WTC11 (cell line): ENCODE measurements around the gene OS9. TPM values are rescaled to one million over a fixed set of nuclear protein-coding genes. Genes with fewer than 3 reads are reported as not detected.

Source experiments
- ATAC-seq: fragments of 200-7000 bp; cut with Tn5 transposase; 2 replicates; pipeline ENCODE4 v1.10.0; 2021; ENCODE audit warnings: mild to moderate bottlenecking, moderate library complexity
- CTCF ChIA-PET: fragments of 300-600 bp; sonication (Branson Sonifier 250); formaldehyde crosslinking; loops from one replicate; lab custom pipeline; 2021; ENCODE audit warnings: antibody characterized with exemption; lab: Charles Lee
- POLR2A ChIA-PET: fragments of 350-600 bp; sonication (Branson Sonifier 250); formaldehyde crosslinking; loops from one replicate; lab custom pipeline; 2021; ENCODE audit warnings: antibody characterized with exemption; lab: Charles Lee
- DNase-seq: peaks from one replicate; pipeline ENCODE4 v3.0.0; 2021; ENCODE audit warnings: low spot score
- H3K27ac Mint-ChIP-seq: 2 replicates; pipeline ENCODE4 v1.8.0; 2021; ENCODE audit warnings: mixed read lengths
- H3K27me3 Mint-ChIP-seq: 2 replicates; pipeline ENCODE4 v1.8.0; 2021; ENCODE audit warnings: low read depth, mild to moderate bottlenecking, moderate library complexity, mixed read lengths
- H3K36me3 Mint-ChIP-seq: 2 replicates; pipeline ENCODE4 v1.8.0; 2021; ENCODE audit warnings: mixed read lengths
- H3K4me1 Mint-ChIP-seq: 2 replicates; pipeline ENCODE4 v1.8.0; 2022; ENCODE audit warnings: mixed read lengths
- H3K4me3 Mint-ChIP-seq: 2 replicates; pipeline ENCODE4 v1.8.0; 2021; ENCODE audit warnings: mild to moderate bottlenecking, moderate library complexity, mixed read lengths
- H3K9me3 Mint-ChIP-seq: 2 replicates; pipeline ENCODE4 v1.8.0; 2021; ENCODE audit warnings: mixed read lengths
- ETV6 ChIP-seq: sonication (generic); formaldehyde crosslinking; IDR thresholded peaks from 2 replicates; pipeline ENCODE4 v1.8.1; 2022; ENCODE audit warnings: mild to moderate bottlenecking, missing genetic modification reagents
- PRRX2 ChIP-seq: fragments of 250-450 bp; sonication (Bioruptor Pico); IDR thresholded peaks from 2 replicates; pipeline ENCODE4 v1.8.0; 2021; ENCODE audit warnings: mild to moderate bottlenecking
- SMAD3 ChIP-seq: sonication (generic); formaldehyde crosslinking; IDR thresholded peaks from 2 replicates; pipeline ENCODE4 v1.8.0; 2022; ENCODE audit warnings: missing genetic modification reagents, mild to moderate bottlenecking, borderline replicate concordance
- ZNF416 ChIP-seq: fragments of 250-450 bp; sonication (Bioruptor Pico); IDR thresholded peaks from 2 replicates; pipeline ENCODE4 v1.9.0; 2021; ENCODE audit warnings: mild to moderate bottlenecking, inconsistent platforms
- total RNA-seq: library from RNA; stranded (reverse); gene quantifications from 3 replicates; pipeline ENCODE4 v1.2.3, GENCODE V29; 2021
- TF ChIP-seq, protein P1 (sequence below): sonication (generic); formaldehyde crosslinking; IDR thresholded peaks from 2 replicates; pipeline ENCODE4 v1.8.1; 2023; ENCODE audit warnings: mild to moderate bottlenecking, missing genetic modification reagents
- TF ChIP-seq, protein P2 (sequence below): sonication (generic); formaldehyde crosslinking; IDR thresholded peaks from 2 replicates; pipeline ENCODE4 v1.8.1; 2023; ENCODE audit warnings: mild to moderate bottlenecking, moderate library complexity, missing genetic modification reagents
- TF ChIP-seq, protein P3 (sequence below): fragments of 250-450 bp; sonication (Bioruptor Pico); IDR thresholded peaks from 2 replicates; pipeline ENCODE4 v1.9.0; 2021; ENCODE audit warnings: mild to moderate bottlenecking, borderline replicate concordance
- TF ChIP-seq, protein P4 (sequence below): sonication (generic); formaldehyde crosslinking; IDR thresholded peaks from 2 replicates; pipeline ENCODE4 v1.8.1; 2023; ENCODE audit warnings: mild to moderate bottlenecking, missing genetic modification reagents, borderline replicate concordance
- TF ChIP-seq, protein P5 (sequence below): sonication (generic); formaldehyde crosslinking; IDR thresholded peaks from 2 replicates; pipeline ENCODE4 v1.8.1; 2023; ENCODE audit warnings: mild to moderate bottlenecking, missing genetic modification reagents, moderate library complexity
- TF ChIP-seq, protein P6 (sequence below): sonication (generic); formaldehyde crosslinking; IDR thresholded peaks from 2 replicates; pipeline ENCODE4 v1.8.1; 2023; ENCODE audit warnings: mild to moderate bottlenecking, missing genetic modification reagents, moderate library complexity
- TF ChIP-seq, protein P7 (sequence below): sonication (generic); formaldehyde crosslinking; IDR thresholded peaks from 2 replicates; pipeline ENCODE4 v1.8.1; 2023; ENCODE audit warnings: mild to moderate bottlenecking, missing genetic modification reagents
- TF ChIP-seq, protein P8 (sequence below): sonication (generic); formaldehyde crosslinking; conservative IDR thresholded peaks from 2 replicates; pipeline ENCODE4 v1.8.1; 2022; ENCODE audit warnings: mild to moderate bottlenecking, missing genetic modification reagents
- TF ChIP-seq, protein P9 (sequence below): fragments of 250-450 bp; sonication (Bioruptor Pico); conservative IDR thresholded peaks from 2 replicates; pipeline ENCODE4 v1.9.0; 2021; ENCODE audit warnings: mild to moderate bottlenecking

Gene OS9
- total RNA-seq, 1 experiment from 2014 or later: 77.5 TPM

DNA sequence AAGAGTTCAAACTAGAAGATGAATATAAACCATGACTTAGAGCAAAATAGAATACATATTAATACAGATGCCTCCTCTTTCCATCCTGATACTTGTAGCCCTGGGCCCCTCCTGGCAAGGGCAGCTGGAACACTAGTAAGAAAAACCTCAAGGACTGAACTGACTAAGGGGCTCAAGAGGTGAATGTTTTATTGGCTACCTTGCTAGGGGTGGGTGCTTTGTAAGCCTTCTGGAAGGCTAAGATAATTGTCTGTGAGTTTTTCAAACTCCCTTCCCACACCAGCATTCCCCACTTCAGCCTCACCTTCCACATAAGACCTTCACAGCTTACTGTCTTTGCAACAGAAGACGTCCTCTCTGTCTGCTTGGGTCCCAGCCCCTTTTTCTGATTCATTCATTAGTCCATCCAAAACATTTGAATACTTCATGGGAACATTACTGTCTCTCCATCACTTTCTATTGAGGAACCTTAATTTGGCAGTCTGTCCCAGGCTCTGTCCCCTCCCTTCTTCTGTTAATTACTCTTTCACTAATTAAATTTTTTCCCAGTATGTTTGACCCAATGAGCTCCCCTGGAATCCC lies 59.9 kb downstream of the OS9 start (continued):
- TF ChIP-seq, protein P1, sequence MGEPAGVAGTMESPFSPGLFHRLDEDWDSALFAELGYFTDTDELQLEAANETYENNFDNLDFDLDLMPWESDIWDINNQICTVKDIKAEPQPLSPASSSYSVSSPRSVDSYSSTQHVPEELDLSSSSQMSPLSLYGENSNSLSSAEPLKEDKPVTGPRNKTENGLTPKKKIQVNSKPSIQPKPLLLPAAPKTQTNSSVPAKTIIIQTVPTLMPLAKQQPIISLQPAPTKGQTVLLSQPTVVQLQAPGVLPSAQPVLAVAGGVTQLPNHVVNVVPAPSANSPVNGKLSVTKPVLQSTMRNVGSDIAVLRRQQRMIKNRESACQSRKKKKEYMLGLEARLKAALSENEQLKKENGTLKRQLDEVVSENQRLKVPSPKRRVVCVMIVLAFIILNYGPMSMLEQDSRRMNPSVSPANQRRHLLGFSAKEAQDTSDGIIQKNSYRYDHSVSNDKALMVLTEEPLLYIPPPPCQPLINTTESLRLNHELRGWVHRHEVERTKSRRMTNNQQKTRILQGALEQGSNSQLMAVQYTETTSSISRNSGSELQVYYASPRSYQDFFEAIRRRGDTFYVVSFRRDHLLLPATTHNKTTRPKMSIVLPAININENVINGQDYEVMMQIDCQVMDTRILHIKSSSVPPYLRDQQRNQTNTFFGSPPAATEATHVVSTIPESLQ: no peak
- TF ChIP-seq, protein P2, sequence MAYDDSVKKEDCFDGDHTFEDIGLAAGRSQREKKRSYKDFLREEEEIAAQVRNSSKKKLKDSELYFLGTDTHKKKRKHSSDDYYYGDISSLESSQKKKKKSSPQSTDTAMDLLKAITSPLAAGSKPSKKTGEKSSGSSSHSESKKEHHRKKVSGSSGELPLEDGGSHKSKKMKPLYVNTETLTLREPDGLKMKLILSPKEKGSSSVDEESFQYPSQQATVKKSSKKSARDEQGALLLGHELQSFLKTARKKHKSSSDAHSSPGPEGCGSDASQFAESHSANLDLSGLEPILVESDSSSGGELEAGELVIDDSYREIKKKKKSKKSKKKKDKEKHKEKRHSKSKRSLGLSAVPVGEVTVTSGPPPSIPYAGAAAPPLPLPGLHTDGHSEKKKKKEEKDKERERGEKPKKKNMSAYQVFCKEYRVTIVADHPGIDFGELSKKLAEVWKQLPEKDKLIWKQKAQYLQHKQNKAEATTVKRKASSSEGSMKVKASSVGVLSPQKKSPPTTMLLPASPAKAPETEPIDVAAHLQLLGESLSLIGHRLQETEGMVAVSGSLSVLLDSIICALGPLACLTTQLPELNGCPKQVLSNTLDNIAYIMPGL (CRISPR knock-in tag): no peak
- TF ChIP-seq, protein P3, sequence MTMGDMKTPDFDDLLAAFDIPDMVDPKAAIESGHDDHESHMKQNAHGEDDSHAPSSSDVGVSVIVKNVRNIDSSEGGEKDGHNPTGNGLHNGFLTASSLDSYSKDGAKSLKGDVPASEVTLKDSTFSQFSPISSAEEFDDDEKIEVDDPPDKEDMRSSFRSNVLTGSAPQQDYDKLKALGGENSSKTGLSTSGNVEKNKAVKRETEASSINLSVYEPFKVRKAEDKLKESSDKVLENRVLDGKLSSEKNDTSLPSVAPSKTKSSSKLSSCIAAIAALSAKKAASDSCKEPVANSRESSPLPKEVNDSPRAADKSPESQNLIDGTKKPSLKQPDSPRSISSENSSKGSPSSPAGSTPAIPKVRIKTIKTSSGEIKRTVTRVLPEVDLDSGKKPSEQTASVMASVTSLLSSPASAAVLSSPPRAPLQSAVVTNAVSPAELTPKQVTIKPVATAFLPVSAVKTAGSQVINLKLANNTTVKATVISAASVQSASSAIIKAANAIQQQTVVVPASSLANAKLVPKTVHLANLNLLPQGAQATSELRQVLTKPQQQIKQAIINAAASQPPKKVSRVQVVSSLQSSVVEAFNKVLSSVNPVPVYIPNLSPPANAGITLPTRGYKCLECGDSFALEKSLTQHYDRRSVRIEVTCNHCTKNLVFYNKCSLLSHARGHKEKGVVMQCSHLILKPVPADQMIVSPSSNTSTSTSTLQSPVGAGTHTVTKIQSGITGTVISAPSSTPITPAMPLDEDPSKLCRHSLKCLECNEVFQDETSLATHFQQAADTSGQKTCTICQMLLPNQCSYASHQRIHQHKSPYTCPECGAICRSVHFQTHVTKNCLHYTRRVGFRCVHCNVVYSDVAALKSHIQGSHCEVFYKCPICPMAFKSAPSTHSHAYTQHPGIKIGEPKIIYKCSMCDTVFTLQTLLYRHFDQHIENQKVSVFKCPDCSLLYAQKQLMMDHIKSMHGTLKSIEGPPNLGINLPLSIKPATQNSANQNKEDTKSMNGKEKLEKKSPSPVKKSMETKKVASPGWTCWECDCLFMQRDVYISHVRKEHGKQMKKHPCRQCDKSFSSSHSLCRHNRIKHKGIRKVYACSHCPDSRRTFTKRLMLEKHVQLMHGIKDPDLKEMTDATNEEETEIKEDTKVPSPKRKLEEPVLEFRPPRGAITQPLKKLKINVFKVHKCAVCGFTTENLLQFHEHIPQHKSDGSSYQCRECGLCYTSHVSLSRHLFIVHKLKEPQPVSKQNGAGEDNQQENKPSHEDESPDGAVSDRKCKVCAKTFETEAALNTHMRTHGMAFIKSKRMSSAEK (CRISPR knock-in tag): no peak
- TF ChIP-seq, protein P4, sequence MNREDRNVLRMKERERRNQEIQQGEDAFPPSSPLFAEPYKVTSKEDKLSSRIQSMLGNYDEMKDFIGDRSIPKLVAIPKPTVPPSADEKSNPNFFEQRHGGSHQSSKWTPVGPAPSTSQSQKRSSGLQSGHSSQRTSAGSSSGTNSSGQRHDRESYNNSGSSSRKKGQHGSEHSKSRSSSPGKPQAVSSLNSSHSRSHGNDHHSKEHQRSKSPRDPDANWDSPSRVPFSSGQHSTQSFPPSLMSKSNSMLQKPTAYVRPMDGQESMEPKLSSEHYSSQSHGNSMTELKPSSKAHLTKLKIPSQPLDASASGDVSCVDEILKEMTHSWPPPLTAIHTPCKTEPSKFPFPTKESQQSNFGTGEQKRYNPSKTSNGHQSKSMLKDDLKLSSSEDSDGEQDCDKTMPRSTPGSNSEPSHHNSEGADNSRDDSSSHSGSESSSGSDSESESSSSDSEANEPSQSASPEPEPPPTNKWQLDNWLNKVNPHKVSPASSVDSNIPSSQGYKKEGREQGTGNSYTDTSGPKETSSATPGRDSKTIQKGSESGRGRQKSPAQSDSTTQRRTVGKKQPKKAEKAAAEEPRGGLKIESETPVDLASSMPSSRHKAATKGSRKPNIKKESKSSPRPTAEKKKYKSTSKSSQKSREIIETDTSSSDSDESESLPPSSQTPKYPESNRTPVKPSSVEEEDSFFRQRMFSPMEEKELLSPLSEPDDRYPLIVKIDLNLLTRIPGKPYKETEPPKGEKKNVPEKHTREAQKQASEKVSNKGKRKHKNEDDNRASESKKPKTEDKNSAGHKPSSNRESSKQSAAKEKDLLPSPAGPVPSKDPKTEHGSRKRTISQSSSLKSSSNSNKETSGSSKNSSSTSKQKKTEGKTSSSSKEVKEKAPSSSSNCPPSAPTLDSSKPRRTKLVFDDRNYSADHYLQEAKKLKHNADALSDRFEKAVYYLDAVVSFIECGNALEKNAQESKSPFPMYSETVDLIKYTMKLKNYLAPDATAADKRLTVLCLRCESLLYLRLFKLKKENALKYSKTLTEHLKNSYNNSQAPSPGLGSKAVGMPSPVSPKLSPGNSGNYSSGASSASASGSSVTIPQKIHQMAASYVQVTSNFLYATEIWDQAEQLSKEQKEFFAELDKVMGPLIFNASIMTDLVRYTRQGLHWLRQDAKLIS (CRISPR knock-in tag): no peak
- no peak for TF ChIP-seq ETV6 (CRISPR knock-in tag)
- no peak for TF ChIP-seq ZNF416 (CRISPR knock-in tag)
- TF ChIP-seq, protein P5, sequence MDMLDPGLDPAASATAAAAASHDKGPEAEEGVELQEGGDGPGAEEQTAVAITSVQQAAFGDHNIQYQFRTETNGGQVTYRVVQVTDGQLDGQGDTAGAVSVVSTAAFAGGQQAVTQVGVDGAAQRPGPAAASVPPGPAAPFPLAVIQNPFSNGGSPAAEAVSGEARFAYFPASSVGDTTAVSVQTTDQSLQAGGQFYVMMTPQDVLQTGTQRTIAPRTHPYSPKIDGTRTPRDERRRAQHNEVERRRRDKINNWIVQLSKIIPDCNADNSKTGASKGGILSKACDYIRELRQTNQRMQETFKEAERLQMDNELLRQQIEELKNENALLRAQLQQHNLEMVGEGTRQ (CRISPR knock-in tag): no peak
- TF ChIP-seq, all 79 proteins: peak for 0

DNA sequence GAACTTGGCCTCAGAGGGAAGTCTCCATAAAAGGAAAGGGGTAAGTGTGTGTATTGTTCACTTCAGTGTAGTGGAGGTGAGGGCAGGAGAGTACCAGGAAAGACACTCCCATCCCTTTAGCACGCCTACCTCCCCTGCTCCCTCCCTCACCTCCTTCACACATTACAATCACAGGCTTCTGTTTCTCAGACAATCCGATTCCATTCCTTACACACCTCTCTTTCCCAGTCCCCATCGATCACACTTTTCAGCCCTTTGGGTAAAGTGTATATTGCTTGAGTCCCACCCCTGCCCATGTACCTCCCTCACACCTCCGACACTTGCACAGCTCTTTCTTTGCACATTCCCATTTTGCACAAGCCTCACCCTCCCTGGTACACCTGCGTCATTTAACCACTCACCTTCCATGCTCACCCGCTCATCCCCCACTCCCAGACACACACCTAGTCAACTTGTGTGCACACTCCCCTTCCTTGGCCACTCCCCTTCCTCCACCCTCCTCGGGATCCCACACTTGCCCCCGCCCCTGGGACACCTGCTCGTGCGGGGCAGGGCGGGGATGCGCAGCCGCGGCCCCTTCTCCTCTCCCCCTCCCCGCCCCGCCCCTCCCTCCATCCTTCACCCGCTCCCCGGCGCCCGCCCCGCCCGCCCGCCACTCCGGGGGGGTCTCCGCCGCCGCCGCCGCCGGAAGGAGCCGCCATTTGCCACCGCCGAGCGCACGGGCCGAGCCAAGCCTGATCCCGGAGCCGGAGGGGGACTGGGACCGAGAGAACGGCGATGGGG lies 60.7 kb downstream of the OS9 start, which contains the start of gene MARCHF9:
TSS of gene MARCHF9 (plus strand) at position 693 of the 783 bp plus-strand sequence. CDS start 426 bp downstream, outside the sequence.
- Mint-ChIP-seq H3K36me3 (peaks cover 16% of the 10 kb centered on the region), H3K4me1 (peaks cover 48% of the 10 kb centered on the region), H3K27me3 (peaks cover 63% of the 10 kb centered on the region), H3K9me3 (no peaks in the 10 kb centered on the region), H3K27ac (peak within 1 kb of the TSS; percentile 58), H3K4me3 (peak within 1 kb of the TSS; percentile 89)
- POLR2A ChIA-PET: no interaction called here
- ATAC-seq: peak; percentile 37
- DNase-seq: peak; percentile 77
- CTCF ChIA-PET: interaction anchor here (1.0 kb wide), 1 partner anchor 13 kb away, joined by 4 read pairs; the partner anchor contains the start of gene CYP27B1
- TF ChIP-seq, protein P6, sequence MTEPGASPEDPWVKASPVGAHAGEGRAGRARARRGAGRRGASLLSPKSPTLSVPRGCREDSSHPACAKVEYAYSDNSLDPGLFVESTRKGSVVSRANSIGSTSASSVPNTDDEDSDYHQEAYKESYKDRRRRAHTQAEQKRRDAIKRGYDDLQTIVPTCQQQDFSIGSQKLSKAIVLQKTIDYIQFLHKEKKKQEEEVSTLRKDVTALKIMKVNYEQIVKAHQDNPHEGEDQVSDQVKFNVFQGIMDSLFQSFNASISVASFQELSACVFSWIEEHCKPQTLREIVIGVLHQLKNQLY (CRISPR knock-in tag): no peak
- no peak for TF ChIP-seq PRRX2 (CRISPR knock-in tag)
- TF ChIP-seq, protein P7, sequence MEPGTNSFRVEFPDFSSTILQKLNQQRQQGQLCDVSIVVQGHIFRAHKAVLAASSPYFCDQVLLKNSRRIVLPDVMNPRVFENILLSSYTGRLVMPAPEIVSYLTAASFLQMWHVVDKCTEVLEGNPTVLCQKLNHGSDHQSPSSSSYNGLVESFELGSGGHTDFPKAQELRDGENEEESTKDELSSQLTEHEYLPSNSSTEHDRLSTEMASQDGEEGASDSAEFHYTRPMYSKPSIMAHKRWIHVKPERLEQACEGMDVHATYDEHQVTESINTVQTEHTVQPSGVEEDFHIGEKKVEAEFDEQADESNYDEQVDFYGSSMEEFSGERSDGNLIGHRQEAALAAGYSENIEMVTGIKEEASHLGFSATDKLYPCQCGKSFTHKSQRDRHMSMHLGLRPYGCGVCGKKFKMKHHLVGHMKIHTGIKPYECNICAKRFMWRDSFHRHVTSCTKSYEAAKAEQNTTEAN (CRISPR knock-in tag): peak; percentile 97; the same call in 1 of the 2 replicates
- TF ChIP-seq SMAD3 (CRISPR knock-in tag): no peak
- TF ChIP-seq, protein P8, sequence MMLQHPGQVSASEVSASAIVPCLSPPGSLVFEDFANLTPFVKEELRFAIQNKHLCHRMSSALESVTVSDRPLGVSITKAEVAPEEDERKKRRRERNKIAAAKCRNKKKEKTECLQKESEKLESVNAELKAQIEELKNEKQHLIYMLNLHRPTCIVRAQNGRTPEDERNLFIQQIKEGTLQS (CRISPR knock-in tag): no peak
- TF ChIP-seq, protein P9, sequence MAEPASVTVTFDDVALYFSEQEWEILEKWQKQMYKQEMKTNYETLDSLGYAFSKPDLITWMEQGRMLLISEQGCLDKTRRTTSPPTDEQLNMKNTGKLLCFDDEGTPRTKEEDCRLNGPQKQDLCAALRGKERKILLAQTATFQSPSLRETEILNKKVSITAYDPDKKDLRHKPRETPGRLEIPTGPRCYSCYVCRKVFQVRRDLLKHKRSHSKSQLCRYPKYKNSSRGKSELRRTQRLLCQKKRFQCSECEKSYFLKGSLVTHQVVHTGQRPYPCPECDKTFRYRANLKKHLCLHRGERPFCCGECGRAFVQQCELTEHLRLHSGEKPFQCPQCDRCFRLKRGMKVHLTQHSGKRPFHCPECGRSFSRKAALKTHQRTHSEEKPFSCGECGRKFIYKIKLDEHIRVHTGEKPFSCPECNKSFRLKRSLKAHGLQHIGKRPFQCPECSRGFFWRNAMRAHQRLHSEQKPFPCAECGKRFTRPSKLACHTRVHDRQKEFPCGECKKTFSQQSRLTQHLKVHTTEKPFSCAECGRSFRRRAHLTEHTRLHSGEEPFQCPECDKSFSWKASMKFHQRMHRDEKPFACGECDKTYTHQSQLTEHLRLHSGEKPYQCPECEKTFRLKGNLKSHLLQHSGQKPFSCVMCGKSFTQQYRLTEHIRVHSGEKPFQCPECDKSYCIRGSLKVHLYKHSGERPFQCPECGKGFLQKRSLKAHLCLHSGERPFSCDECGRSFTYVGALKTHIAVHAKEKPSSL: no peak
